Astrocyte (in vitro differentiated cells and primary cell): ENCODE measurements around the gene AGO4. TPM values are rescaled to one million over a fixed set of nuclear protein-coding genes. Genes with fewer than 3 reads are reported as not detected.
"Not testable (repeated sequence)": the region's sequence is repeated elsewhere in the genome, so short reads cannot be mapped to it uniquely, and the experiment has no call there.

Experiments used
- DNase-seq: peaks from one replicate; pipeline ENCODE4 v3.0.0-alpha.2; 2010; ENCODE audit warnings: low read depth
- FAIRE-seq: peaks from 2 replicates; lab custom pipeline; 2011; peaks lifted over from hg19 to GRCh38; lab: Jason Lieb, UNC
- H2AFZ ChIP-seq: 2 replicates; pipeline ENCODE4 v1.6.0; 2012; ENCODE audit warnings: low read depth, low read length, inconsistent platforms
- H3K27ac ChIP-seq: 2 replicates; pipeline ENCODE4 v1.5.1; 2011; ENCODE audit warnings: low read depth, low read length, inconsistent platforms
- H3K27me3 ChIP-seq: 2 replicates; pipeline ENCODE4 v1.6.0; 2011; ENCODE audit warnings: low read length, inconsistent platforms; ENCODE audit not compliant: insufficient read depth
- H3K36me3 ChIP-seq: 2 replicates; pipeline ENCODE4 v1.5.1; 2011; ENCODE audit warnings: low read length, inconsistent platforms; ENCODE audit not compliant: insufficient read depth
- H3K4me1 ChIP-seq: 2 replicates; pipeline ENCODE4 v1.5.1; 2011; ENCODE audit warnings: low read length, inconsistent platforms; ENCODE audit not compliant: insufficient read depth
- H3K4me2 ChIP-seq: 2 replicates; pipeline ENCODE4 v1.6.0; 2012; ENCODE audit warnings: low read length, inconsistent platforms
- H3K4me3 ChIP-seq: 2 replicates; pipeline ENCODE4 v1.5.1; 2011; ENCODE audit warnings: low read depth, mild to moderate bottlenecking, low read length, inconsistent platforms; ENCODE audit not compliant: insufficient read depth
- H3K79me2 ChIP-seq: 2 replicates; pipeline ENCODE4 v1.6.0; 2012; ENCODE audit warnings: mild to moderate bottlenecking, low read length, inconsistent platforms; ENCODE audit not compliant: insufficient read depth
- H3K9ac ChIP-seq: 2 replicates; pipeline ENCODE4 v1.6.0; 2012; ENCODE audit warnings: mild to moderate bottlenecking, low read length, inconsistent platforms
- H3K9me3 ChIP-seq: 2 replicates; pipeline ENCODE4 v1.5.1; 2012; ENCODE audit warnings: low read depth, mild to moderate bottlenecking, low read length, inconsistent platforms; ENCODE audit not compliant: insufficient read depth
- H4K20me1 ChIP-seq: 2 replicates; pipeline ENCODE4 v1.6.0; 2012; ENCODE audit warnings: low read length, inconsistent platforms; ENCODE audit not compliant: insufficient read depth
- H3K27ac Mint-ChIP-seq: one replicate; pipeline ENCODE4 v1.8.0; 2021; ENCODE audit warnings: mild to moderate bottlenecking, mixed read lengths; ENCODE audit not compliant: unreplicated experiment
- H3K27me3 Mint-ChIP-seq: one replicate; pipeline ENCODE4 v1.8.0; 2021; ENCODE audit warnings: low read depth, mixed read lengths; ENCODE audit not compliant: unreplicated experiment
- H3K36me3 Mint-ChIP-seq: one replicate; pipeline ENCODE4 v1.8.0; 2021; ENCODE audit warnings: low read depth, mixed read lengths; ENCODE audit not compliant: unreplicated experiment
- H3K4me1 Mint-ChIP-seq: one replicate; pipeline ENCODE4 v1.8.0; 2021; ENCODE audit warnings: low read depth, mixed read lengths; ENCODE audit not compliant: unreplicated experiment
- H3K4me3 Mint-ChIP-seq: one replicate; pipeline ENCODE4 v1.8.0; 2021; ENCODE audit warnings: mild to moderate bottlenecking, moderate library complexity, mixed read lengths; ENCODE audit not compliant: unreplicated experiment
- H3K9me3 Mint-ChIP-seq: one replicate; pipeline ENCODE4 v1.8.0; 2021; ENCODE audit warnings: mild to moderate bottlenecking, mixed read lengths; ENCODE audit not compliant: unreplicated experiment
- CTCF ChIP-seq: IDR thresholded peaks from 2 replicates; pipeline ENCODE4 v1.5.1; 2011; ENCODE audit warnings: low read depth, mild to moderate bottlenecking, inconsistent platforms, low read length, moderate library complexity; ENCODE audit not compliant: insufficient read depth
- EZH2 ChIP-seq: IDR thresholded peaks from 2 replicates; pipeline ENCODE4 v1.6.1; 2012; ENCODE audit warnings: mild to moderate bottlenecking, low read length, inconsistent platforms; ENCODE audit not compliant: insufficient read depth
- total RNA-seq: library from RNA; stranded (reverse); gene quantifications from 2 replicates; pipeline ENCODE4 v1.2.1, GENCODE V29; 2021

Gene AGO4
- total RNA-seq, 1 donor from 2014 or later: 9.8 TPM

- Mint-ChIP-seq H3K27ac (peak overlapping the region; percentile 42), H3K4me1 (peaks cover 21% of the 10 kb centered on the region), H3K27me3 (no peaks in the 10 kb centered on the region), H3K36me3 (peaks cover 2% of the 10 kb centered on the region), H3K9me3 (no peaks in the 10 kb centered on the region), H3K4me3 (peak overlapping the region; percentile 89)
- H4K20me1 ChIP-seq: peaks cover 11% of the 10 kb centered on the region
- TF ChIP-seq CTCF (no peak), EZH2 (no peak)
- H3K4me2 ChIP-seq: peak overlapping the region; percentile 92
- H3K4me3 ChIP-seq: no peak overlapping the region
- FAIRE-seq (no peak), DNase-seq (peak; percentile 57)
- no peak overlapping the region for H2AFZ ChIP-seq
- no peaks in the 10 kb centered on the region for H3K36me3 ChIP-seq
- H3K9ac ChIP-seq: no peak overlapping the region
- no peaks in the 10 kb centered on the region for H3K27me3 ChIP-seq
- H3K9me3 ChIP-seq: no peaks in the 10 kb centered on the region
- H3K79me2 ChIP-seq: peaks cover 24% of the 10 kb centered on the region
- peaks cover 7% of the 10 kb centered on the region for H3K4me1 ChIP-seq
- no peak overlapping the region for H3K27ac ChIP-seq
Observed at GRCh38 chr1:35810096-35810881, 2.5 kb downstream of the AGO4 start.

- not testable (repeated sequence) for H3K4me3 Mint-ChIP-seq, H3K9me3 Mint-ChIP-seq, H3K27ac ChIP-seq, H3K9me3 ChIP-seq, H3K9ac ChIP-seq, FAIRE-seq, H2AFZ ChIP-seq, H3K27me3 Mint-ChIP-seq, H3K27ac Mint-ChIP-seq, H3K4me2 ChIP-seq, DNase-seq, H3K4me3 ChIP-seq, H3K4me1 ChIP-seq, H3K36me3 Mint-ChIP-seq, H3K36me3 ChIP-seq, H3K27me3 ChIP-seq
- H3K79me2 ChIP-seq: peaks cover 27% of the 10 kb centered on the region
- H4K20me1 ChIP-seq: peaks cover 11% of the 10 kb centered on the region
- peaks cover 19% of the 10 kb centered on the region for H3K4me1 Mint-ChIP-seq
Observed at GRCh38 chr1:35812754-35813153, 4.9 kb downstream of the AGO4 start.

- DNase-seq (no peak), FAIRE-seq (no peak)
- no peaks in the 10 kb centered on the region for H3K79me2 ChIP-seq
- Mint-ChIP-seq H3K36me3 (peaks cover 13% of the 10 kb centered on the region), H3K27ac (no peak overlapping the region), H3K4me1 (no peaks in the 10 kb centered on the region), H3K27me3 (no peaks in the 10 kb centered on the region), H3K9me3 (no peaks in the 10 kb centered on the region), H3K4me3 (no peak overlapping the region)
- no peaks in the 10 kb centered on the region for H4K20me1 ChIP-seq
- no peak overlapping the region for H3K4me3 ChIP-seq
- no peaks in the 10 kb centered on the region for H3K27me3 ChIP-seq
- H3K4me2 ChIP-seq: no peak overlapping the region
- H2AFZ ChIP-seq: no peak overlapping the region
- H3K27ac ChIP-seq: no peak overlapping the region
- H3K9ac ChIP-seq: no peak overlapping the region
- TF ChIP-seq EZH2 (no peak), CTCF (no peak)
- no peaks in the 10 kb centered on the region for H3K9me3 ChIP-seq
- H3K4me1 ChIP-seq: no peaks in the 10 kb centered on the region
- peaks cover 6% of the 10 kb centered on the region for H3K36me3 ChIP-seq
Observed at GRCh38 chr1:35825255-35825654, 17.4 kb downstream of the AGO4 start.
